Measurements from ENCODE around the gene YAE1. TPM values are rescaled to one million over a fixed set of nuclear protein-coding genes. Genes with fewer than 3 reads are reported as not detected.

The YAE1 gene
- polyA plus RNA-seq, 1 experiment = 49.0 TPM

- Histone ChIP-seq H3K27ac (ENCODE audit: low read depth, low read length) (no peak overlapping the region), H3K4me3 (ENCODE audit: low read depth, low read length) (no peak overlapping the region), H3K9me3 (ENCODE audit: control insufficient read depth, insufficient read depth, low read length) (no peaks in the 10 kb centered on the region; the same call in 1 of the 2 replicates), H3K27me3 (ENCODE audit: control insufficient read depth, insufficient read depth, low read length) (no peaks in the 10 kb centered on the region)
- CTCF ChIA-PET = interaction anchor here (0.8 to 1.2 kb wide), 2 partner anchors 15 kb away, joined by 3 to 4 read pairs; no protein-coding TSS in a partner anchor
- POLR2A ChIA-PET = interaction anchor here (0.7 kb wide), 1 partner anchor 118 kb away, joined by 3 read pairs; no protein-coding TSS in a partner anchor
- TF ChIP-seq, protein P1, sequence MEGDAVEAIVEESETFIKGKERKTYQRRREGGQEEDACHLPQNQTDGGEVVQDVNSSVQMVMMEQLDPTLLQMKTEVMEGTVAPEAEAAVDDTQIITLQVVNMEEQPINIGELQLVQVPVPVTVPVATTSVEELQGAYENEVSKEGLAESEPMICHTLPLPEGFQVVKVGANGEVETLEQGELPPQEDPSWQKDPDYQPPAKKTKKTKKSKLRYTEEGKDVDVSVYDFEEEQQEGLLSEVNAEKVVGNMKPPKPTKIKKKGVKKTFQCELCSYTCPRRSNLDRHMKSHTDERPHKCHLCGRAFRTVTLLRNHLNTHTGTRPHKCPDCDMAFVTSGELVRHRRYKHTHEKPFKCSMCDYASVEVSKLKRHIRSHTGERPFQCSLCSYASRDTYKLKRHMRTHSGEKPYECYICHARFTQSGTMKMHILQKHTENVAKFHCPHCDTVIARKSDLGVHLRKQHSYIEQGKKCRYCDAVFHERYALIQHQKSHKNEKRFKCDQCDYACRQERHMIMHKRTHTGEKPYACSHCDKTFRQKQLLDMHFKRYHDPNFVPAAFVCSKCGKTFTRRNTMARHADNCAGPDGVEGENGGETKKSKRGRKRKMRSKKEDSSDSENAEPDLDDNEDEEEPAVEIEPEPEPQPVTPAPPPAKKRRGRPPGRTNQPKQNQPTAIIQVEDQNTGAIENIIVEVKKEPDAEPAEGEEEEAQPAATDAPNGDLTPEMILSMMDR (IDR thresholded peaks at IDR 0.05; ENCODE audit: low read depth, low read length) = no peak
- DNase-seq (ENCODE audit: low read depth, low spot score) = no peak
Observed at GRCh38 chr7:39594988-39595620, 28.9 kb downstream of the YAE1 start.

DNA sequence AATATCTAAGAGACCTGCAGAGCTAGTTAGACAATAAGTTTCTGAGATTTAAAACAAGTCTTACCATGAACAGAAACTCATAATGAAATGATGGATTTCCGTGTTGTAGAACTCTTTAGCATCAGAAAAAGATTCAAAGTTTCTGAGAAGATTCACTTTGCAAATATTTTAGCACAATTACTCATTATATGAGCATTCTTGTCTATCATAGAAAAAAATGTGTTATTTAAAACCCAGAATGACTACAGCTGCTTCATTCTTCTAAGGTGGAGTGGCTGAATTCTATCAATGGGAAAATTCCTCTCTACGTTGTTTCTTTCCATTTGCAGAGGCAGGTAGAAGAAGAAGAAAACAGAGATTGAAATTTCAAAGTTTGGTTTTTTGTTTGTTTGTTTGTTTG lies 36.1 kb downstream of the YAE1 start:
- Histone ChIP-seq H3K9me3 (ENCODE audit: control insufficient read depth, insufficient read depth, low read length) (no peaks in the 10 kb centered on the region), H3K27me3 (ENCODE audit: control insufficient read depth, insufficient read depth, low read length) (no peaks in the 10 kb centered on the region), H3K27ac (ENCODE audit: low read depth, low read length) (no peak overlapping the region), H3K4me3 (ENCODE audit: low read depth, low read length) (no peak overlapping the region)
- ChIA-PET CTCF (no interaction called here), POLR2A (interaction anchor here (1.2 kb wide), 1 partner anchor 12 kb away, joined by 3 read pairs; no protein-coding TSS in a partner anchor)
- DNase-seq (ENCODE audit: low read depth, low spot score) = no peak
- TF ChIP-seq, protein P1 (IDR thresholded peaks at IDR 0.05; ENCODE audit: low read depth, low read length) = no peak

DNA sequence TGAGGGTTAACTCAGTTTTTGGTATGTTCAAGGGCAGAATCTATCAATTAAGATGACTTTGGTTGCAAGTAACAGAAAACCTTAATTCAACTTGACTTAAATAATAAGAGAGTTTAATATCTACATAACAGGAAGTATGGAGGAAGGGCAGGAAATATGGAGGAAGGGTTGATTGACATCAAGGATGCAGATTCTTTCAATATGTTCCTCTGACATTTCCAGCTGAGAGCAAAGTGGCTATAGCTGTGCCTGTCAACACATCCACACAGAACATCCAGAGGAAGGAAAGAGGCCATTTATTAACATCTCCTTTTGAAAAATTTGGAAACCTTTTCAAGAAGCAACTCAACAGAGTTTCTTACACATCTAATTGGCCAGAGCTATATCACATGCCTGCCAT lies 37.7 kb downstream of the YAE1 start:
- Histone ChIP-seq H3K4me3 (ENCODE audit: low read depth, low read length) (no peak overlapping the region), H3K27ac (ENCODE audit: low read depth, low read length) (no peak overlapping the region), H3K9me3 (ENCODE audit: control insufficient read depth, insufficient read depth, low read length) (no peaks in the 10 kb centered on the region), H3K27me3 (ENCODE audit: control insufficient read depth, insufficient read depth, low read length) (no peaks in the 10 kb centered on the region)
- ChIA-PET CTCF (no interaction called here), POLR2A (no interaction called here)
- DNase-seq (ENCODE audit: low read depth, low spot score) = no peak
- TF ChIP-seq, protein P1 (IDR thresholded peaks at IDR 0.05; ENCODE audit: low read depth, low read length) = no peak

GRCh38 chr7:39605087-39605486 lies 38.9 kb downstream of the YAE1 start:
- no peaks in the 10 kb centered on the region for H3K27me3 ChIP-seq (ENCODE audit: control insufficient read depth, insufficient read depth, low read length)
- ChIA-PET CTCF (interaction anchor here (0.5 to 2.0 kb wide), 3 partner anchors 12 to 128 kb away, joined by 3 to 12 read pairs (median 3); no protein-coding TSS in a partner anchor), POLR2A (no interaction called here)
- DNase-seq (ENCODE audit: low read depth, low spot score) = no peak
- TF ChIP-seq, protein P1 (IDR thresholded peaks at IDR 0.05; ENCODE audit: low read depth, low read length) = no peak
- no peaks in the 10 kb centered on the region for H3K9me3 ChIP-seq (ENCODE audit: control insufficient read depth, insufficient read depth, low read length)
- no peak overlapping the region for H3K27ac ChIP-seq (ENCODE audit: low read depth, low read length)
- no peak overlapping the region for H3K4me3 ChIP-seq (ENCODE audit: low read depth, low read length)

DNA sequence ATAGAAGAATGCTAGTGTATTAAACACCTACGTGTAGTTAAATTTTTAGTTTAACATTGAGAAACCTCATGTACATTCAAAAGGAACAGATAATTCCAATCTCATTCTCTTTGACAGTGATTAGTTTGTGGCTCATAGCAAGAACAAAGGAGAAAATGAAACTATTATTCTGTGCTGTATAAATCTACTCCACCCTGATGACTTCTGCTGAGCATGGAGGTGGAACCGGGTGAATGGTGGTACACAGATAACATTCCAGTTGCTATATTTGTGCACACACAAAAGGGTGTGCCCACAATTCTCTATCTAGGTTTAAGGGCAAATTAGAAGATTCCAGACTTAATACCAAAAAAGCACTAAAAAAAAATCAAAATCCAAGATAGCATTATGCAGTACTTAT lies 40.1 kb downstream of the YAE1 start:
- no peak for DNase-seq (ENCODE audit: low read depth, low spot score)
- Histone ChIP-seq H3K27me3 (ENCODE audit: control insufficient read depth, insufficient read depth, low read length) (no peaks in the 10 kb centered on the region), H3K4me3 (ENCODE audit: low read depth, low read length) (no peak overlapping the region), H3K9me3 (ENCODE audit: control insufficient read depth, insufficient read depth, low read length) (no peaks in the 10 kb centered on the region), H3K27ac (ENCODE audit: low read depth, low read length) (no peak overlapping the region)
- TF ChIP-seq, protein P1 (IDR thresholded peaks at IDR 0.05; ENCODE audit: low read depth, low read length) = no peak
- CTCF ChIA-PET = interaction anchor here (1.2 to 2.0 kb wide), 2 partner anchors 26 to 139 kb away, joined by 4 to 12 read pairs; no protein-coding TSS in a partner anchor
- POLR2A ChIA-PET = no interaction called here
